Measurements from ENCODE around the gene TMEM259. TPM values are rescaled to one million over a fixed set of nuclear protein-coding genes. Genes with fewer than 3 reads are reported as not detected.

TMEM259 gene
- total and polyA plus RNA-seq, 2 of the 8 experiments (the other 6 are each of a cell fraction or from before 2014, with no cell fraction given): 140 to 243 TPM

DNA sequence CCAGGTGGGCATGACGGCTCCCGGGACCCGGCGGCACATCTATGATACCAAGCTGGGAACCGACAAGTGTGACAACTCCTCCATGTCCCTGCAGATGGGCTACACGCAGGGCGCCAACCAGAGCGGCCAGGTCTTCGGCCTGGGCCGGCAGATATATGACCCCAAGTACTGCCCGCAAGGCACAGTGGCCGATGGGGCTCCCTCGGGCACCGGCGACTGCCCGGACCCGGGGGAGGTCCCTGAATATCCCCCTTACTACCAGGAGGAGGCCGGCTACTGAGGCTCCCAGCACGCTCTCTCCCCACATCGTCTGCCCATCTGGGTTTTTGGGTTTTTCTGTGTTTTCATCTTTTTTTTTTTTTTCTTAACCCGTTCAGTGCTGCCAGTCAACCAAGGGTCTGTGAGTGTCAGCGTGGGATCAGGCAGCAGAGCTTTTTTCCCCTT is 16.7 kb upstream of the TMEM259 start:
- CTCF ChIA-PET (ENCODE audit: partially characterized antibody): interaction anchor here (1.3 to 4.3 kb wide), 5 partner anchors 8 to 45 kb away, joined by 3 to 18 read pairs (median 4); no protein-coding TSS in a partner anchor

More for the DNA sequence above, 16.7 kb upstream of the TMEM259 start:
- H3K27me3 ChIP-seq (replicated peaks in 1 of 4; ENCODE audit: control insufficient read depth in 3 of 4, extremely low read depth in 1 of 4, insufficient read depth in 3 of 4, low read length in 3 of 4): no peaks in the 10 kb centered on the region
- no peak overlapping the region for H4K91ac ChIP-seq (replicated peaks; ENCODE audit: insufficient read length, low read length)
- no peak overlapping the region for H2BK120ac ChIP-seq (replicated peaks; ENCODE audit: low read depth, low read length)
- peaks cover 0 to 13% of the 10 kb centered on the region in 2 experiments for H4K20me1 ChIP-seq (replicated peaks in 1 of 2; ENCODE audit: control insufficient read depth in 1 of 2, insufficient read depth in 2 of 2, low read length in 2 of 2)
- H3K4me3 ChIP-seq (ENCODE audit: extremely low read depth in 1 of 4, insufficient read depth in 2 of 4, low read depth in 3 of 4, low read length in 4 of 4): no peak overlapping the region
- H4K8ac ChIP-seq (ENCODE audit: extremely low read depth, insufficient read depth, low read length): no peak overlapping the region
- H2BK12ac ChIP-seq (ENCODE audit: low read depth, low read length): no peak overlapping the region
- H3K9ac ChIP-seq (replicated peaks in 1 of 4; ENCODE audit: extremely low read depth in 1 of 4, low read depth in 3 of 4, low read length in 3 of 4): no peak overlapping the region
- H3K4ac ChIP-seq (replicated peaks; ENCODE audit: insufficient read length, low read depth, low read length): no peak overlapping the region
- no peak overlapping the region for H3K56ac ChIP-seq (replicated peaks; ENCODE audit: insufficient read length, low read depth, low read length)
- no peak overlapping the region for H3K18ac ChIP-seq (ENCODE audit: extremely low read depth, low read length)
- no peaks in the 10 kb centered on the region for H3K9me3 ChIP-seq (ENCODE audit: insufficient read depth in 2 of 2, low read depth in 1 of 2, low read length in 1 of 2)
- peaks cover 11 to 26% (median 24%) of the 10 kb centered on the region in 4 experiments for H3K36me3 ChIP-seq (ENCODE audit: control insufficient read depth in 2 of 4, insufficient read depth in 4 of 4, low read length in 3 of 4)
- no peak for FAIRE-seq
- H3K79me2 ChIP-seq (ENCODE audit: control insufficient read depth in 1 of 2, insufficient read depth in 2 of 2, low read length in 2 of 2): peaks cover 0 to 6% of the 10 kb centered on the region in 2 experiments; a peak in 2 of 4 replicates
- TF ChIP-seq RBBP5 (IDR thresholded peaks at IDR 0.05; ENCODE audit: borderline replicate concordance, low read depth, low read length): no peak
- no peak for TF ChIP-seq SUZ12 (IDR thresholded peaks at IDR 0.05; ENCODE audit: low read length)
- TF ChIP-seq MAFK (IDR thresholded peaks at IDR 0.05; ENCODE audit: low read depth, low read length): no peak
- TF ChIP-seq SAP30 (IDR thresholded peaks at IDR 0.05; ENCODE audit: insufficient read depth, insufficient replicate concordance, low read length): no peak
- TF ChIP-seq, protein P1, sequence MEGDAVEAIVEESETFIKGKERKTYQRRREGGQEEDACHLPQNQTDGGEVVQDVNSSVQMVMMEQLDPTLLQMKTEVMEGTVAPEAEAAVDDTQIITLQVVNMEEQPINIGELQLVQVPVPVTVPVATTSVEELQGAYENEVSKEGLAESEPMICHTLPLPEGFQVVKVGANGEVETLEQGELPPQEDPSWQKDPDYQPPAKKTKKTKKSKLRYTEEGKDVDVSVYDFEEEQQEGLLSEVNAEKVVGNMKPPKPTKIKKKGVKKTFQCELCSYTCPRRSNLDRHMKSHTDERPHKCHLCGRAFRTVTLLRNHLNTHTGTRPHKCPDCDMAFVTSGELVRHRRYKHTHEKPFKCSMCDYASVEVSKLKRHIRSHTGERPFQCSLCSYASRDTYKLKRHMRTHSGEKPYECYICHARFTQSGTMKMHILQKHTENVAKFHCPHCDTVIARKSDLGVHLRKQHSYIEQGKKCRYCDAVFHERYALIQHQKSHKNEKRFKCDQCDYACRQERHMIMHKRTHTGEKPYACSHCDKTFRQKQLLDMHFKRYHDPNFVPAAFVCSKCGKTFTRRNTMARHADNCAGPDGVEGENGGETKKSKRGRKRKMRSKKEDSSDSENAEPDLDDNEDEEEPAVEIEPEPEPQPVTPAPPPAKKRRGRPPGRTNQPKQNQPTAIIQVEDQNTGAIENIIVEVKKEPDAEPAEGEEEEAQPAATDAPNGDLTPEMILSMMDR (IDR thresholded peaks at IDR 0.05; ENCODE audit: control extremely low read depth in 1 of 3, insufficient read depth in 1 of 3, low read depth in 1 of 3, low read length in 3 of 3): 0 out of 4 replicates have a peak, but pooled peaks of 1 of the 3 experiments have one; percentile 1
- no peak for TF ChIP-seq YY1 (IDR thresholded peaks at IDR 0.05; ENCODE audit: low read depth, low read length)
- H2BK5ac ChIP-seq (ENCODE audit: low read depth, low read length): no peak overlapping the region
- POLR2A ChIA-PET (ENCODE audit: partially characterized antibody): interaction anchor here (0.6 to 16.4 kb wide), 8 partner anchors 9 to 238 kb away, joined by 3 to 509 read pairs (median 8); partner anchors contain the start of genes ARHGAP45, CNN2 and RNU6-2
- H2AFZ ChIP-seq (ENCODE audit: low read length): no peak overlapping the region
- H3K4me2 ChIP-seq (ENCODE audit: insufficient read depth in 1 of 2, low read depth in 2 of 2, low read length in 2 of 2): no peak overlapping the region
- DNase-seq (ENCODE audit: low read depth in 1 of 2, low spot score in 2 of 2): no peak
- no peak overlapping the region for H3K27ac ChIP-seq (ENCODE audit: low read depth, low read length)
- H3K23me2 ChIP-seq (ENCODE audit: low read depth, low read length): peaks cover 10% of the 10 kb centered on the region
- H3K79me1 ChIP-seq (ENCODE audit: low read depth, low read length): no peaks in the 10 kb centered on the region
- peaks cover 0 to 10% (median 9%) of the 10 kb centered on the region in 4 experiments; a peak in 6 of 7 replicates for H3K4me1 ChIP-seq (replicated peaks in 1 of 4; ENCODE audit: control insufficient read depth in 3 of 4, insufficient read depth in 4 of 4, low read length in 3 of 4)
- H2BK15ac ChIP-seq (ENCODE audit: low read length): no peak overlapping the region
- no peak overlapping the region for H3K14ac ChIP-seq (ENCODE audit: insufficient read length)
- WGBS, 2 experiments (ENCODE audit: extremely low coverage in 1 of 2, insufficient coverage in 1 of 2, insufficient read length in 1 of 2, insufficient replicate concordance in 2 of 2, low coverage in 1 of 2, low lambda C conversion rate in 2 of 2, missing lambda C conversion rate in 1 of 2): 93% methylated on average over 16 of the region's 22 CpGs; no CpG with 5 or more reads in 1 of the 2 experiments
- H2BK20ac ChIP-seq (ENCODE audit: low read length): no peak overlapping the region
- H3K23ac ChIP-seq (ENCODE audit: insufficient read length): no peak overlapping the region
- H2AK5ac ChIP-seq (ENCODE audit: low read depth, low read length): no peak overlapping the region
- H4K5ac ChIP-seq (ENCODE audit: insufficient read length, low read depth, low read length): no peak overlapping the region

Measured in H1 (cell line).